Activated T-helper 1 cell treated with anti-CD3 and anti-CD28 coated beads, Interleukin-12 subunit alpha, Interleukin-12 subunit beta, Interleukin-2, Interleukin-4 antibody, amounts not matched to agents 30 ng/mL and 10 ng/mL and 1 ng/mL, durations not matched to agents 14 hours and 24 hours and 36 hours (primary cell): ENCODE results near the gene HLCS. TPM values are rescaled to one million over a fixed set of nuclear protein-coding genes. Genes with fewer than 3 reads are reported as not detected.

Experiments used
- DNase-seq: peaks from one replicate; pipeline ENCODE4 v3.0.0; 2021; ENCODE audit warnings: low spot score
- H3K27ac Mint-ChIP-seq: one replicate; pipeline ENCODE4 v1.8.0; 2021; ENCODE audit warnings: mild to moderate bottlenecking, mixed read lengths
- H3K27me3 Mint-ChIP-seq: one replicate; pipeline ENCODE4 v1.8.0; 2022; ENCODE audit warnings: mild to moderate bottlenecking, moderate library complexity, mixed read lengths; ENCODE audit not compliant: insufficient read depth
- H3K36me3 Mint-ChIP-seq: one replicate; pipeline ENCODE4 v1.8.0; 2021; ENCODE audit warnings: low read depth, mixed read lengths
- H3K4me1 Mint-ChIP-seq: one replicate; pipeline ENCODE4 v1.8.0; 2021; ENCODE audit warnings: low read depth, mixed read lengths
- H3K4me3 Mint-ChIP-seq: one replicate; pipeline ENCODE4 v1.8.0; 2021; ENCODE audit warnings: mild to moderate bottlenecking, moderate library complexity, mixed read lengths
- H3K9me3 Mint-ChIP-seq: one replicate; pipeline ENCODE4 v1.8.0; 2021; ENCODE audit warnings: mixed read lengths
- intact Hi-C: fragments of 100-400 bp; cut with micrococcal nuclease; formaldehyde crosslinking; loops from one replicate; pipeline ENCODE4 v1.15.1; 2024
- total RNA-seq: library from RNA; stranded (reverse); gene quantifications from 2 replicates; pipeline ENCODE4 v1.2.3, GENCODE V29; 2022

HLCS gene
- total RNA-seq, 1 donor from 2014 or later = 15.8 TPM

DNA sequence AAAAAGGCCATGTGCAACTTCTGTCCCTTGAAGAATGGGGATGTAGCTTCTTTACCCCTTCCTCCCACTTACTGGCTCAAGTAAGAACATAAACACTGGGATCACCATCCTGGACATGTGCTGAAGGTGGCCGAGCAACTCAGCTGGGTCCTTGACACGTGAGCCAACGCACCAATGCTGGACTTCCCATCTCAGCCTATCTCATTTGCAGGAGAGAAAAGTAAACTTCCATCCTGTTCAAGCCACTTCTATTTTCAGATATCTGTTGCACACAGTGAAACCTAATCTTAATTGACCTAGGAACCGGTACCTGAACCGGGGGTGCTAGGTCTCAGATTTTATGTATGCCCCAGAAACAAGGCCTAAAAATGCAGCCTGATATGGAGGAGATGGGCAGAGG lies 75.3 kb downstream of the HLCS start:
- no peak overlapping the region for H3K27ac Mint-ChIP-seq
- H3K27me3 Mint-ChIP-seq = no peaks in the 10 kb centered on the region
- peaks cover 1% of the 10 kb centered on the region for H3K36me3 Mint-ChIP-seq
- H3K4me3 Mint-ChIP-seq = no peak overlapping the region
- intact Hi-C loops = no loop called here
- no peaks in the 10 kb centered on the region for H3K4me1 Mint-ChIP-seq
- no peak for DNase-seq
- no peaks in the 10 kb centered on the region for H3K9me3 Mint-ChIP-seq

DNA sequence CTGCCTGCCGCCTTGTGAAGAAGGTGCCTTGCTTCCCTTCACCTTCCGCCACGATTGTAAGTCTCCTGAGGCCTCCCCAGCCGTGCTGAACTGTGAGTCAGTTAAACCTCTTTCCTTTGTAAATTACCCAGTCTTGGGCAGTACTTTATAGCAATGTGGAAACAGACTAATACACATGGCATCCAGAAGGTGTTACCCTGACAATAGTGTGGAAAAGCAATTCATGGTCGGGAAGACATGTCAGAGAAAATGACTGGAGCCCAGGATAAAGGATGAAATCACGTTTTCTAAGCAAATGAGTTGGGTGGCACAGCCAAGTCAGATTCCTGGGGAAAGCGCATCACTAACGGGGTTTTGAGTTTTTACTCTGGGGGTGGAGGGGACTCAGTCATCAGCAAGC lies 76.4 kb downstream of the HLCS start:
- no peak overlapping the region for H3K27ac Mint-ChIP-seq
- no peak for DNase-seq
- no peaks in the 10 kb centered on the region for H3K4me1 Mint-ChIP-seq

DNA sequence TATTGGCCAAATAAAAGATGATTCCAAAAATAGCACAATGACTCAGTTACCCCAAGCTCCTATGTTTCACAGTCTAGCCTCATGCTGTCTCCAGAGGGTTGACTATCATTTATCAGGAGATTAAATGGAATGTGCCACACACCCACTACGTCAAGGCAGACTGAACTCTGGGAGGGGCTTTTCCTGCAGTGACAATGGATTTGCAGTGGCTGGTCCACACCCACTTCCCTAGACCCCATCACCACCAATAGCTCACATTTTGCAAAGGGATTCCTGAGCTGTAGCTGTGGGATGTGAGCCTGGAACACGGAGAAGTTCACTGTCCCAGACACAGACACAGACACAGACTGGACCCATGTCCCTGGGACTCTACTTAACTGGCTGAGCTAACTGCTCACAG lies 77.1 kb downstream of the HLCS start:
- H3K9me3 Mint-ChIP-seq = peaks cover 5% of the 10 kb centered on the region
- H3K27ac Mint-ChIP-seq = no peak overlapping the region
- H3K4me1 Mint-ChIP-seq = no peaks in the 10 kb centered on the region
- no peaks in the 10 kb centered on the region for H3K27me3 Mint-ChIP-seq
- no peak for DNase-seq
- H3K4me3 Mint-ChIP-seq = no peak overlapping the region
- intact Hi-C loops = no loop called here
- peaks cover 3% of the 10 kb centered on the region for H3K36me3 Mint-ChIP-seq

More for the DNA sequence above, 76.4 kb downstream of the HLCS start:
- H3K9me3 Mint-ChIP-seq = no peaks in the 10 kb centered on the region
- H3K27me3 Mint-ChIP-seq = no peaks in the 10 kb centered on the region
- no peak overlapping the region for H3K4me3 Mint-ChIP-seq
- peaks cover 4% of the 10 kb centered on the region for H3K36me3 Mint-ChIP-seq
- intact Hi-C loops = no loop called here

DNA sequence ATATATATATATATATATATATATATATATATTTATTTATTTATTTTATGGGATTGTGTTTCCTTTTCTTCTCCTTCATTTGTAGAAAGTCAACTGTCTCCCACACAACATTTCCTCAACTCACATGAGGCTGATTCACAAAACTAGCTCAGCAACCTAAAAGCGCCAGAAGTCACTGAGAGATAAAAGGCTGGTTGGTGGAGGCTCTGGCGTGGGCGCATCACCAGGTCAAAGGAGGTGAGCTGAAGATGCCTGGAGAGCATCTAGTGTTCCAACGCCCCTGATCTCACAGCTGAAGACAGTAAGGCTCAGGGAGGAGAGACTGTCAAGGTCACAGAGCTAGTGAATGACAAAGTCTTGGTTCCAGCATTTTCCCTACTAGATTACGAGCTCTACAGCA lies 78.0 kb downstream of the HLCS start:
- Mint-ChIP-seq H3K36me3 (peaks cover 2% of the 10 kb centered on the region), H3K4me1 (no peaks in the 10 kb centered on the region), H3K27ac (no peak overlapping the region), H3K4me3 (no peak overlapping the region), H3K27me3 (no peaks in the 10 kb centered on the region), H3K9me3 (peaks cover 13% of the 10 kb centered on the region)
- DNase-seq = no peak
- intact Hi-C loops = no loop called here

DNA sequence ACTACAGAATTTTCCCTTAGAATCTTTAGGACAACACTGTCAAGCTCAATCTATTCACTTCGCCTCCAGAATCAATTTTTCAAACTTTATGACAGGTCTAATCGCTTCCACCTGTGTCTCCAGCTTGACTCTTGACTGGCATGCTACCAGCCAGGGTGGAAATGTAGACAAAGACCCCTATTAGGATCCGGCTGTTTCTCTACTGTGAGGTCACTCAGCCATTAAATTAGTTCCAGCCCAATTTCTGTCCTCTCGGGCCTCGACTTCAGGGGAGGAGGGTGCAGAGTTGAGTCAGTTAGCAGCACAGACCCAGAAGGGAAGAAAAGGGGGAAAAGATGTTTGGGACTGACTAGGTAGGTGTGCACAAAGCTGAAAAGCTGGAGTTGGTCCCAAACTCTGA lies 78.5 kb downstream of the HLCS start:
- peaks cover 2% of the 10 kb centered on the region for H3K36me3 Mint-ChIP-seq

DNA sequence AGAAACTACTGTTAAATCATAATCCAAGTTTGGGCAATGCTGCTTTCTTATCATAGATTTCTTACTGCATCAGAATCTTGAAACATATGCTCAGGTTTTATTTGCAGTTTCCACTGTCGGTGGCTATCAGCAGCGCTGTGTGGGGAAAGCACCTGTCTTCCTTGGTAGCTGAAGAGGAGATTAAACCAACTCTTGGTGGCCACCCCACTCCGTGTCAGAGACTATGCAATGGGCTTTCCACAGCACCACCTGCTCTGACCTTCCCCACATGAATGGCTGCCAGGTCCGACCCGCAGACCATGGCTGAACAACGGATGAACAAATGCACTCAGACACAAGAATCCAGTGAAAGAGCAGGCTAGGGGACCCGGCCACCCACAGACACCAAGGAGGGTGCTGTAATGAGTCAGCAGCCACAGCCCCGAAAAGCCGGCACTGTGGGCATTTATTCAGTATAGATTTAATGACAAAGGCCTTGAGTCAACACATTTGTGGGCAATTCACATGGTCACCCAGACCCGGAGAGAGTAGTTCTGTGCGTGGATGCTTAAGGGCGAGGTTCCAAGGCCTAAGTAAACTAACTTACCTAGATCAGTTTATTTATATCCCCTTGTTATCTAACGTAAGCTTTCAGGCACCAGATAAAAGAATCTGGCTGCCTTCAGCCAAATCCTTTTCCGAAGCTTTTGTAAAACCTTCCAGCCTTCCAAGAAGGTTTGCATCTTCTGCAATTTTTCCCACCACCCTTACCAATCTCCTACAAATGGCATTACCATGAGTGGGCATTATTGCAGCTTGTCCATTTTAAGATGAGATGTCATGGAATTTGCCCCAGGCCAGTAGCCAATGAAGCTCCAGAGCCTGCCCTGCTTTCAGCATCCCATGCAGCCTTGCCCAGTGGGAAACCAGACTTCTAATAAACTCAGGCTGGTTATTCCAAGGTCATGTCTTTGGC lies 82.7 kb downstream of the HLCS start:
- no peak for DNase-seq
- Mint-ChIP-seq H3K27me3 (no peaks in the 10 kb centered on the region), H3K9me3 (peaks cover 13% of the 10 kb centered on the region), H3K36me3 (peaks cover 2% of the 10 kb centered on the region), H3K4me1 (no peaks in the 10 kb centered on the region), H3K27ac (no peak overlapping the region), H3K4me3 (no peak overlapping the region)
- intact Hi-C loops = no loop called here

More for the DNA sequence above, 78.5 kb downstream of the HLCS start:
- intact Hi-C loops = no loop called here
- H3K27ac Mint-ChIP-seq = no peak overlapping the region
- H3K4me1 Mint-ChIP-seq = no peaks in the 10 kb centered on the region
- no peak overlapping the region for H3K4me3 Mint-ChIP-seq
- no peak for DNase-seq
- H3K9me3 Mint-ChIP-seq = peaks cover 13% of the 10 kb centered on the region
- no peaks in the 10 kb centered on the region for H3K27me3 Mint-ChIP-seq

DNA sequence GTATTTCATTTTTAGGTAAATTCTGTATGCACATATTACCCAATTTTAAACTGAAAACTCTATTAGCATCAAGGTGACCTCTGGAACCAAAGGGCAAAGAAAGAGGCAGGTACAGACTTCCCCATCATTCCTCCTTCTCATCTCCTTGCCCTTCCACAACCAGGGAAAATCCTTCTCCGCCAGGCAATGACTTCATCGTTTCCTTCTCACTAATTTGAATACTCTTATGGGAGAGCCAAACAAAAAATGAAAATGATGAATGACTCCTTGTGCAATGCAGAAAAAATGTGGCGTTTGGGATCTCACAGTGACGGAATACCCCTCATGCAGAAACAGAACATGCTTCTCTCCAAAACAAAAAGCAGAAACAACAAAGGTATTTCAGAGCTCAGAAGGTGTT lies 83.7 kb downstream of the HLCS start:
- peaks cover 13% of the 10 kb centered on the region for H3K9me3 Mint-ChIP-seq
- H3K27me3 Mint-ChIP-seq = no peaks in the 10 kb centered on the region
- DNase-seq = no peak
- H3K36me3 Mint-ChIP-seq = peaks cover 2% of the 10 kb centered on the region
- no peaks in the 10 kb centered on the region for H3K4me1 Mint-ChIP-seq
- no peak overlapping the region for H3K4me3 Mint-ChIP-seq
- no peak overlapping the region for H3K27ac Mint-ChIP-seq
- intact Hi-C loops = no loop called here

DNA sequence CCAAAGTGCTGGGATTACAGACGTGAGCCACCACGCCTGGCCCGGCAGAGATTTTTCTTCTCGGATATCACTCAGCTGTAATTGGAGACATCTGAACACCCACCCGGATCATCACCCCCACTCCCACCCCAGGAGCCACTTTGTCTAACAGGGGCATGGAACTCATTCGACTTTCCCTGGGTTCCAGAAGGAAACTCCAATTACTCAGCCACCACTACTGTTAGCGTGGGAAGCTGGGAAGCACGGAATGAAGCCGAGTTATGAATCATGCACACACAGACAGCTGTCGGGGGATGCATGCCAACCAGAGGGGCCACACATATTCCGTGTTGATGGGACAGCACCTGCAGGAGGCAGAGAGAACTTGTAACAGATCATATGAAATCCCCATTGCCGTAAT lies 85.2 kb downstream of the HLCS start:
- intact Hi-C loops = no loop called here
- Mint-ChIP-seq H3K27ac (no peak overlapping the region), H3K27me3 (no peaks in the 10 kb centered on the region), H3K9me3 (peaks cover 13% of the 10 kb centered on the region), H3K4me1 (no peaks in the 10 kb centered on the region), H3K4me3 (no peak overlapping the region), H3K36me3 (peaks cover 2% of the 10 kb centered on the region)
- DNase-seq = no peak

DNA sequence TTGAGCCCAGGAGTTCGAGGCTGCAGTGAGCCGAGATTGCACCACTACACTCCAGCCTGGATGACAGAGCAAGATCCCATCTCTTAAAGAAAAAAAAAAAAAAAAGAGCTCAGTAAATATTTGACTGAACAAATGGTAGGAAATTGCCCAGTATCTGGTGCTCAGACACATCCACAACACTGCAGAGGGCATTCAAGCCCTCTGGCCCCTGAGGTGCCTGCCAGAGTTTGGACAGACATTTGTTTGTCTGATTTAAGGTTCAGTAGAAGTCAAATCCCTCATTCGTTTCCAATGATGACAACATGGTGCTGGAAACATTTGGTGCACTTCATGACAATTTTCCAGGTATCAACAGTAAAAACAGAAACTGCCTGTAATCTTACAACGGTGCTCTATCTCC lies 86.6 kb downstream of the HLCS start:
- no peaks in the 10 kb centered on the region for H3K27me3 Mint-ChIP-seq
- H3K4me1 Mint-ChIP-seq = no peaks in the 10 kb centered on the region
- intact Hi-C loops = no loop called here
- H3K4me3 Mint-ChIP-seq = no peak overlapping the region
- peaks cover 12% of the 10 kb centered on the region for H3K9me3 Mint-ChIP-seq
- DNase-seq = no peak
- no peaks in the 10 kb centered on the region for H3K36me3 Mint-ChIP-seq
- H3K27ac Mint-ChIP-seq = no peak overlapping the region

DNA sequence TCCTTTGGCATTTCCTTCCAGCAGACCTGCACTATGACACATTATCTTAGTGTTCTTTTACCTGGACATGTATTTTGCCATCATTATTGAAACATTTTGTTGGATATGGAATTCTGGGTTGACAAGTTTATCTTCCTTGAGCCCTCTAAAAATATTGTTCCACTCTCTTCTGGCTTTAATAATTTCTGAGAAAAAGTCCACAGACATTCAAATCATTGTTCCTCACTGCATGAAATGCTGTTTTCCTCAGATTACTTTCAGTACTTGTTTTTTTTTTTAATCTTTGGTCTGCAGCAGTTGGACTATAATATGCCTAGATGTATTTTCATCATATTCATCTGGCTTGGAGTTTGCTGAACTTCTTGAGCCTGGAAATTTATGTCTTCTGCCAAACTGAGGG lies 88.7 kb downstream of the HLCS start:
- Mint-ChIP-seq H3K4me1 (no peaks in the 10 kb centered on the region), H3K9me3 (no peaks in the 10 kb centered on the region), H3K36me3 (no peaks in the 10 kb centered on the region), H3K27ac (no peak overlapping the region), H3K27me3 (no peaks in the 10 kb centered on the region), H3K4me3 (no peak overlapping the region)
- intact Hi-C loops = no loop called here
- DNase-seq = no peak

DNA sequence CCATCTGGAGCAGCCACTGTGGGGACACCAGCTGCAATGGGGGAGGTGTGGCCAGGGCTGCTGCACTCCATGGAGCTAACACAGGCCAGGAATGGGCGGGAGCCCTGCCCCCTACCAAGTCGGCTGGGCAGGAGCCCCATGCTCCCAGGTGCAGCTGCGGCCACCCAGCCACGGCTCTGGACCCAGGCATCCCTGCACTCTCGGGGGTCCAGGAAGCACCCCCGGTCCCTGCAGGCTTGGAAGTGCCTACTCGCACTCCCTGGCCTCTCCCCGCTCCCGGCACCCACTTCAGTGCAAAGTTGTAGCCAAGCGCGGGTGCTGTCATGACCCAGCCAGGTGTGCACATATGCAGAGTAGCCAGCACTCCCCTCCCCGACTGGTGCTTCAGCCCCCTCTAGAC lies 91.8 kb downstream of the HLCS start:
- DNase-seq = no peak
- Mint-ChIP-seq H3K27me3 (no peaks in the 10 kb centered on the region), H3K27ac (no peak overlapping the region), H3K36me3 (no peaks in the 10 kb centered on the region), H3K4me1 (no peaks in the 10 kb centered on the region), H3K4me3 (no peak overlapping the region), H3K9me3 (no peaks in the 10 kb centered on the region)
- intact Hi-C loops = no loop called here

DNA sequence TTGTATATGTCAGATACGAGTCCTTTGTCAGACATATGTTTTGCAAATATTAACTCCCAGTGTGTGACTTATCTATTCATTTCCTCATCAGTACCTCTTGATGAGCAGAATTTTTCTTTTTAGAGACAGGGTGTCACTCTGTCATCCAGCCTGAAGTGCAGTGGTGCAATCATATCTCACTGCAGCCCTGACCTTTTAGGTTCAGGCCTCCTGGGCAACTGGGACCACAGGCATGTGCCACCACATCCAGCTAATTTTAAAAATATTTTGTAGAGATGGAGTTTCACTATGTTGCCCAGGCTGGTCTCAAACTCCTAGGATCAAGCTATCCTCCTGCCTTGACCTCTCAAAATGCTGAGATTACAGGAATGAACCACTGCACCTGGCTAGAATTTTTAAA lies 93.0 kb downstream of the HLCS start:
- intact Hi-C loops = no loop called here
- Mint-ChIP-seq H3K4me1 (no peaks in the 10 kb centered on the region), H3K9me3 (no peaks in the 10 kb centered on the region), H3K36me3 (no peaks in the 10 kb centered on the region), H3K4me3 (no peak overlapping the region), H3K27me3 (no peaks in the 10 kb centered on the region), H3K27ac (no peak overlapping the region)
- DNase-seq = no peak

DNA sequence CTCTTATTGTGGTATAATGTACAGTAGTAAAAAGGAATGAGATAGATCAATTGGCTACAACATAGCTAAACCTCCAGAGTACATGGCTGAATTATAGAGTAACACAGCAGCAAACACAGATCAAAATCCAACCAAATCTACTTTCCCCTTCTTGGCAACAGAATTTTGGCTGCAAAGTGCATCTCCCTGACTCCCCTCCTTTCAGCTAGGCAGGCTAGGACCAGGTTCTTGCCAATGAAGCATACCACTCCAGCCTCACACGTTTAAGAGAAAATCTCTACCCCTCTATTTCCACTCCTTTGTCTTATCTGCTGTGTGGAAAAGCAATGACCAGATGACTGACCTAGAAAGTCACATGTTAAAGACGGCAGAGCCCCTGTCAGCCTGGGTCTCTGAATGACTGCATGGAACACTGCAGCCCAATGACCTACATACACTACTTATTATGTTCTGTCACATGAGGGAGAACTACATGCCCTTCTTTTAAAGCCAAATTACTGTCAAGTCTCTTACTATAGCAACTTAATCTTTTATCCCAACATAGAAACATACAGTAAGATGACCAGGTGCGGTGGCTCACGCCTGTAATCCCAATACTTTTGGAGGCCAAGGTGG lies 99.1 kb downstream of the HLCS start:
- intact Hi-C loops = no loop called here
- Mint-ChIP-seq H3K27me3 (no peaks in the 10 kb centered on the region), H3K4me1 (peaks cover 11% of the 10 kb centered on the region), H3K27ac (no peak overlapping the region), H3K36me3 (no peaks in the 10 kb centered on the region), H3K4me3 (no peak overlapping the region), H3K9me3 (no peaks in the 10 kb centered on the region)
- no peak for DNase-seq
